Heart right ventricle (tissue), 16 donors: ENCODE results near the gene NPAS3. TPM values are rescaled to one million over a fixed set of nuclear protein-coding genes. Genes with fewer than 3 reads are reported as not detected.

Experiments used
- ATAC-seq, 8 donors: fragments of 200-7000 bp; cut with Tn5 transposase; one replicate each; pipeline ENCODE4 v1.9.1; 2020; ENCODE audit warnings: mild to moderate bottlenecking in 8 of 8, moderate library complexity in 8 of 8, moderate number of reproducible peaks in 1 of 8
- DNase-seq, 2 donors: peaks; one replicate each; pipeline ENCODE4 v3.0.0-alpha.2; 2020
- H3K27ac ChIP-seq, 10 donors: fragments of 200-600 bp; sonication (generic) in 2 of 10; one replicate each; pipeline versions ENCODE4 v1.5.0 to v1.8.0; 2020 to 2022; ENCODE audit warnings: mild to moderate bottlenecking in 3 of 10
- H3K27me3 ChIP-seq, 7 donors: fragments of 200-600 bp; one replicate each; pipeline ENCODE4 v1.8.0; 2021 to 2022; ENCODE audit warnings: mild to moderate bottlenecking in 2 of 7
- H3K36me3 ChIP-seq, 9 donors: fragments of 200-600 bp; sonication (generic) in 1 of 9; one replicate each; pipeline versions ENCODE4 v1.5.0 to v1.8.0; 2020 to 2022; ENCODE audit warnings: mild to moderate bottlenecking in 2 of 9
- H3K4me1 ChIP-seq, 9 donors: fragments of 200-600 bp; sonication (generic) in 1 of 9; one replicate each; pipeline versions ENCODE4 v1.5.0 to v1.8.0; 2020 to 2022; ENCODE audit warnings: mild to moderate bottlenecking in 4 of 9
- H3K4me3 ChIP-seq, 10 donors: fragments of 200-600 bp; sonication (generic) in 2 of 10; one replicate each; pipeline versions ENCODE4 v1.5.0 to v1.8.0; 2020 to 2022; ENCODE audit warnings: mild to moderate bottlenecking in 7 of 10, moderate library complexity in 2 of 10
- H3K9me3 ChIP-seq, 11 donors: fragments of 200-600 bp in 10 of 11; sonication (generic) in 2 of 11; one replicate each; pipeline versions ENCODE4 v1.5.0 to v1.8.0; 2013 to 2022; ENCODE audit warnings: mild to moderate bottlenecking in 2 of 11, control low read depth in 1 of 11, moderate library complexity in 1 of 11
- WGBS, 2 donors: extraction: QIAGEN DNeasy Blood & Tissue Kit; methylation state at CpG; one replicate each; pipeline ENCODE4 v1.1.7; 2013; ENCODE audit warnings: inconsistent platforms in 1 of 2; 5-methylcytosine and 5-hydroxymethylcytosine counted together
- intact Hi-C, 10 donors: fragments of 100-400 bp; cut with DNase I; formaldehyde crosslinking; loops; one replicate each; pipeline versions ENCODE4 v1.11.1 to v1.14.2; 2022
- polyA plus RNA-seq, 2 donors: library from polyadenylated mRNA; stranded (reverse); fragments of 200-250 nt; gene quantifications; one replicate each; pipeline ENCODE4 v1.2.3, GENCODE V29; 2013
- total RNA-seq, 10 donors: library from RNA; stranded (reverse); fragmentation: NEBNext Ultra II Directional in 3 of 10; extraction: Animal tissue kit (Norgen Biotek cat#: 25700) in 3 of 10; gene quantifications; one replicate each; pipeline versions ENCODE4 v1.2.1 to v1.2.4, GENCODE V29; 2021 to 2023
- TF ChIP-seq, protein P1 (sequence below), 9 donors: fragments of 200-600 bp; sonication (generic) in 2 of 9; IDR thresholded peaks; one replicate each; pipeline versions ENCODE4 v1.5.0 to v1.8.0; 2021 to 2022; ENCODE audit warnings: antibody characterized with exemption in 9 of 9, mild to moderate bottlenecking in 5 of 9, moderate library complexity in 1 of 9
- donor health status: Arrhythmogenic right ventricular cardiomyopathy.
- donor health status: ischemic (EF 13 %, LVEDD 7.1; RV severe dilation, severe dysfunction).
- donor health status: healthy with polysubstance abuse.
- donor health status: DM: no; HTN: yes; CAD: no.
- donor health status: DM: no; HTN: no; CAD: no.
- donor health status: ischemic (EF 25% LVEDD 6.9; RV normal size, moderate dysfunction).
- donor health status: ischemic (EF 25% LVEDD 5.7; RV mildly dilated, moderate dysfunction).
- donor health status: healthy.
- donor health status: DM: yes; HTN: yes; CAD: no.
- donor health status: Ischemic cardiomyopathy.
- donor health status: ischemic (EF 35%, LVEDD 5.7; RV mildly dilated, moderate dysfunction).
- donor health status: nonischemic (EF 11% LVEDD 7.7; RV severe dilation, severe dysfunction).
- donor health status: DM: yes; HTN: yes; CAD: no.
- donor health status: PGD.
- donor health status: ischemic (EF 29% LVEDD 5.4; RV normal size, mild dysfunction).
- donor health status: nonischemic (EF 23%, LVEDD 6.1; RV moderate dilation, normal function).

The NPAS3 gene
- total and polyA plus RNA-seq, 12 donors, result 0.12 to 2.8 (median 0.99) TPM

DNA sequence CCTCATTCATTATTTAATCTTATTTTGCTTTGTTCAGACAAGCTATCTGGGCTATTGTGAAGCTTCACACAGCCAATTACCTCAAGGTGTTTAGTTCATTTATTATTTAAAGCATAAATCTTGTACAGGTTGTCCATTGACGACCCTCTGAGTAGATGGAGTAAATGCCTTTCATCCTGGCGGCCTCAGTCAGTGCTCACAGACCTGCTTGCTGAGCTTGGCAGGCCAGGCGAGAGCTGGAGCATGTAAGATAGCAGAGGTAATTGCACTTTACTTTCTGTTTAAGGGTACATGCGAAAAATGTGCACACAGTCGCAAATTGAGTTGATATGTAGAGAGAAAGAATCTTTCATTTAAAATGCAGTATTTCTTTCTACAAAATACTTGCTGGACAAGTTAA lies 224.4 kb downstream of the NPAS3 start:
- H3K27ac ChIP-seq, result no peak overlapping the region
- no peak for ATAC-seq
- H3K9me3 ChIP-seq, result no peaks in the 10 kb centered on the region
- H3K4me3 ChIP-seq, result no peak overlapping the region
- H3K36me3 ChIP-seq, result no peaks in the 10 kb centered on the region
- WGBS, 2 donors, result 93% methylated on average over 5 of the region's 5 CpGs
- no peaks in the 10 kb centered on the region for H3K27me3 ChIP-seq
- H3K4me1 ChIP-seq, result no peaks in the 10 kb centered on the region
- TF ChIP-seq, protein P1, sequence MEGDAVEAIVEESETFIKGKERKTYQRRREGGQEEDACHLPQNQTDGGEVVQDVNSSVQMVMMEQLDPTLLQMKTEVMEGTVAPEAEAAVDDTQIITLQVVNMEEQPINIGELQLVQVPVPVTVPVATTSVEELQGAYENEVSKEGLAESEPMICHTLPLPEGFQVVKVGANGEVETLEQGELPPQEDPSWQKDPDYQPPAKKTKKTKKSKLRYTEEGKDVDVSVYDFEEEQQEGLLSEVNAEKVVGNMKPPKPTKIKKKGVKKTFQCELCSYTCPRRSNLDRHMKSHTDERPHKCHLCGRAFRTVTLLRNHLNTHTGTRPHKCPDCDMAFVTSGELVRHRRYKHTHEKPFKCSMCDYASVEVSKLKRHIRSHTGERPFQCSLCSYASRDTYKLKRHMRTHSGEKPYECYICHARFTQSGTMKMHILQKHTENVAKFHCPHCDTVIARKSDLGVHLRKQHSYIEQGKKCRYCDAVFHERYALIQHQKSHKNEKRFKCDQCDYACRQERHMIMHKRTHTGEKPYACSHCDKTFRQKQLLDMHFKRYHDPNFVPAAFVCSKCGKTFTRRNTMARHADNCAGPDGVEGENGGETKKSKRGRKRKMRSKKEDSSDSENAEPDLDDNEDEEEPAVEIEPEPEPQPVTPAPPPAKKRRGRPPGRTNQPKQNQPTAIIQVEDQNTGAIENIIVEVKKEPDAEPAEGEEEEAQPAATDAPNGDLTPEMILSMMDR (IDR thresholded peaks at IDR 0.05), result no peak
- no peak for DNase-seq
- intact Hi-C loops, result no loop called here

DNA sequence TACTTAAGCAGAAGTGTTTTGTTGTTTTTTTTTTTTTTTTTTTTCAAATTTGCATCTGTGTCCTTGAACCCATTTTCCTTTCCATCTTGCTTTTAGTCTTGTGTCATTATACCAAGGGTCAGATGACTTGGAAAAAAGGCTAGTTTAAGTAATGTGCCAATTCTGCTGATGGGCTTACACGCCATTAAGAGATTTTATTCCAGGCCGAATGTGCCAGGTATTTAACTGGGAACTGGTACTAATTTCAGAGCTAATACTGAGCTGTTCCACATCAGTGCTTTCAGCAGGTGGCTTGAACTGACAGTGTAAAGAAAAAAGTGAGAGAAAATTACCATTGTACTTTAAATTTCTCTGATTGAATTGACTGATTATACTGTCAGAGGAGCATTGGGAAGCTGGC lies 224.9 kb downstream of the NPAS3 start:
- Histone ChIP-seq H3K4me1 (no peaks in the 10 kb centered on the region), H3K36me3 (no peaks in the 10 kb centered on the region), H3K27ac (no peak overlapping the region), H3K9me3 (no peaks in the 10 kb centered on the region), H3K4me3 (no peak overlapping the region), H3K27me3 (no peaks in the 10 kb centered on the region)
- intact Hi-C loops, result no loop called here
- WGBS, 2 donors, result 90 to 94% methylated on average over 2 of the region's 2 CpGs
- no peak for DNase-seq
- no peak for ATAC-seq
- TF ChIP-seq, protein P1 (IDR thresholded peaks at IDR 0.05), result no peak

DNA sequence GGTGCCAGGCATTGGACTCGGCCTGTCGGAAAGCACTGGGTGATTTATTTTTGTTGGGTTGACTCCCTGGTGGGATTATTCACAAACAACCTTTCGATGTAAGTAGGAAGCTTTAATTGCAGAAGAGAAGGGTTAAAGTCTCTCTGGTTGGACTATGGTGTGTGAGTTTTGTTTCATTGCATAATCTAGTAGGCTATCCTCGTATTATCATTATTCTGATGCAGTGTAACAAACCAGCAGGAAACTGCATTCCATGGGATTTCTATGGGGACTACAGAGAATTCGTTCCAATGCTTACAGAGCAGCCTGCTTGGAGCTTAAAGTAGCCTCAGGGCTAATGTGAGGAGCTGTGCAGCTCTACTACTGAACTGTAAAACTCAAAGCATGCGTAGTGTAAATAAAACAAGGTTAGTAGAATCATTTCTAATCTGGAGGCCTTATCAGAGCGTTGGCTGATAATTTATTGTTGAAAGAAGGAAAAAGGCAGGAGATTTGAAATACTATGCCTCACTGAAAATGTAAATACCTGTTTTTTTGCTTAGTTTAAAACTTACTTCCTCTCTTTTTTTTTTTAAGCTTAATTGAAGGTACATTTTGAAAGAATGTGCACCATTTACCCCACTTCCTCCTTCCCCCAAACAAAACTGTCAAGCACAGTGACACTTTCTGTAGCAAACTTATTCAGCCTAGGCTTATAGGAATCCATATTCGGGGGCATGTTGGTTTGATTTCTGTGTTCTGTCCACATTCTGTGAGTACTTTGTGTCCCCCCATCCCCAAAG lies 226.7 kb downstream of the NPAS3 start:
- DNase-seq, result no peak
- TF ChIP-seq, protein P1 (IDR thresholded peaks at IDR 0.05), result no peak
- 63 to 75% methylated on average over 8 of the region's 8 CpGs for WGBS, 2 donors
- no peak overlapping the region for H3K4me3 ChIP-seq
- no peaks in the 10 kb centered on the region for H3K36me3 ChIP-seq
- no peaks in the 10 kb centered on the region for H3K27me3 ChIP-seq
- no peak overlapping the region for H3K27ac ChIP-seq
- no peaks in the 10 kb centered on the region for H3K4me1 ChIP-seq
- no peaks in the 10 kb centered on the region for H3K9me3 ChIP-seq
- intact Hi-C loops, result no loop called here
- peak in 2 of 8 donors; percentile 37 to 80 for ATAC-seq

DNA sequence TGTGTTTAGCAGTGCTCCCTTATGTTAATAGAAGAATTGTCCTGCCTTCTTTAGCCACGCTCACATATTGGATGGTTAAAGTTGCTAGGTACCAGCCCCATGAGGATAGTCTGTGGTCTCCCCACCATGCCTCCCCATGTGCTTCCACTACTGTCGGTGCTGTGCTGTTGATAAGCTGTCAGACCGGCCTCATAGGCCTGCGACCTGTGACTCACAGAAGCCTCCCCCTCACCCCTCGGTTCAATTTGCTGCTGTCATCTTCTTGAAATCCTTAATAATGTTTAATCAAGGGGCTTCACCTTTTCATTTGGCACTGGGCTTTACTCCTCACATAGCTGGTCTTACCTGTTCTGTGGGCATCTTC lies 227.2 kb downstream of the NPAS3 start:
- no peak for ATAC-seq
- TF ChIP-seq, protein P1 (IDR thresholded peaks at IDR 0.05), result no peak
- Histone ChIP-seq H3K27me3 (no peaks in the 10 kb centered on the region), H3K4me3 (no peak overlapping the region), H3K4me1 (no peaks in the 10 kb centered on the region), H3K9me3 (no peaks in the 10 kb centered on the region), H3K27ac (no peak overlapping the region), H3K36me3 (no peaks in the 10 kb centered on the region)
- intact Hi-C loops, result no loop called here
- 80 to 81% methylated on average over 5 of the region's 5 CpGs for WGBS, 2 donors
- no peak for DNase-seq
